Liver (tissue), 3 donors: Measurements from ENCODE around the gene C3orf49.

Experiments used
- CTCF ChIP-seq: fragments of 150-350 bp; IDR thresholded peaks from 2 replicates; pipeline ENCODE4 v1.5.1; 2017; ENCODE audit warnings: improper control_type of control experiment, low read depth, low read length; ENCODE audit not compliant: missing input control
- EGR1 ChIP-seq, 2 donors: IDR thresholded peaks; 2 replicates each; pipeline ENCODE4 v1.6.1; 2016 to 2018; ENCODE audit warnings: antibody characterized with exemption in 2 of 2, low read depth in 2 of 2
- JUND ChIP-seq, 2 donors: IDR thresholded peaks; 2 replicates each; pipeline ENCODE4 v1.6.1; 2016; ENCODE audit warnings: antibody characterized with exemption in 2 of 2
- MAX ChIP-seq: IDR thresholded peaks from 2 replicates; pipeline ENCODE4 v1.6.1; 2016; ENCODE audit warnings: antibody characterized with exemption
- RAD21 ChIP-seq, 2 donors: IDR thresholded peaks; 2 replicates each; pipeline ENCODE4 v1.6.1; 2016; ENCODE audit warnings: antibody characterized with exemption in 2 of 2, mild to moderate bottlenecking in 2 of 2
- REST ChIP-seq: IDR thresholded peaks from 2 replicates; pipeline ENCODE4 v1.6.1; 2016; ENCODE audit warnings: antibody characterized with exemption, mild to moderate bottlenecking
- YY1 ChIP-seq: IDR thresholded peaks from 2 replicates; pipeline ENCODE4 v1.6.1; 2016; ENCODE audit warnings: antibody characterized with exemption, mild to moderate bottlenecking
- donor health status: healthy.
- donor health status: healthy.

GRCh38 chr3:63864008-63864964 lies 45.2 kb downstream of the C3orf49 start:
- TF ChIP-seq CTCF (no peak), MAX (no peak), YY1 (no peak), RAD21 (IDR thresholded peaks at IDR 0.05) (no peak), JUND (IDR thresholded peaks at IDR 0.05) (no peak), REST (no peak), EGR1 (IDR thresholded peaks at IDR 0.05; ENCODE audit: low read depth in 2 of 2) (no peak)
